Right lobe of liver (tissue), 4 donors: ENCODE results near the gene MYH10.

Source experiments
- CTCF ChIP-seq, 4 donors: fragments of 200-600 bp in 3 of 4; fragments of 450-650 bp in 1 of 4; IDR thresholded peaks; one replicate each; pipeline versions ENCODE4 v1.5.1 to v1.8.0; 2016 to 2022; ENCODE audit warnings: antibody characterized with exemption in 4 of 4, mild to moderate bottlenecking in 2 of 4
- POLR2A ChIP-seq: fragments of 450-650 bp; IDR thresholded peaks from one replicate; pipeline ENCODE4 v1.6.1; 2017; ENCODE audit warnings: antibody characterized with exemption, mild to moderate bottlenecking
- donor health status: DM: no; HTN: no; CAD: no.
- donor health status: DM: no; HTN: no; CAD: no.
- donor health status: DM: no; HTN: yes; CAD: no.

GRCh38 chr17:8608001-8608400 lies 22.5 kb downstream of the MYH10 start:
- no peak for TF ChIP-seq CTCF (IDR thresholded peaks at IDR 0.05)
- TF ChIP-seq POLR2A: no peak
